ENCODE measurements around the gene KIF2A. TPM values are rescaled to one million over a fixed set of nuclear protein-coding genes. Genes with fewer than 3 reads are reported as not detected.

The KIF2A gene
- total and polyA plus RNA-seq, 9 of the 15 experiments (the other 6 are each of a cell fraction or from before 2014, with no cell fraction given): 42.6 to 126 (median 77.6) TPM

GRCh38 chr5:62362701-62363100 lies 56.7 kb downstream of the KIF2A start:
- in situ Hi-C loops (cut with MboI) (no loop called here), intact Hi-C loops (cut with micrococcal nuclease) (no loop called here)
- Histone ChIP-seq H3K36me3 (ENCODE audit: control insufficient read depth, insufficient read depth, low read length) (peaks cover 72% of the 10 kb centered on the region), H3K4me1 (replicated peaks in 1 of 2; ENCODE audit: control insufficient read depth in 2 of 2, insufficient read depth in 2 of 2, low read length in 2 of 2) (no peaks in the 10 kb centered on the region), H3K27me3 (ENCODE audit: control insufficient read depth in 2 of 2, insufficient read depth in 2 of 2, low read length in 2 of 2) (no peaks in the 10 kb centered on the region), H3K9ac (ENCODE audit: insufficient read depth in 1 of 2, low read depth in 2 of 2, low read length in 2 of 2) (no peak overlapping the region), H3K9me3 (replicated peaks; ENCODE audit: control insufficient read depth, insufficient read depth, low read depth, low read length) (no peaks in the 10 kb centered on the region), H3K27ac (ENCODE audit: extremely low read depth, low read depth, low read length) (no peak overlapping the region), H4K20me1 (replicated peaks; ENCODE audit: control insufficient read depth, insufficient read depth, low read length) (no peaks in the 10 kb centered on the region), H3K9me1 (ENCODE audit: control insufficient read depth, insufficient read depth, low read length) (no peaks in the 10 kb centered on the region), H3K79me2 (ENCODE audit: control insufficient read depth, insufficient read depth, low read length) (no peaks in the 10 kb centered on the region; the same call in 2 of the 3 replicates), H2AFZ (ENCODE audit: low read depth, low read length) (no peak overlapping the region), H3K4me2 (ENCODE audit: insufficient read depth, low read length) (no peak overlapping the region), H3K4me3 (no peak overlapping the region)
- TF ChIP-seq PML (IDR thresholded peaks at IDR 0.05; ENCODE audit: low read length): no peak
- no peak for TF ChIP-seq U2AF1 (optimal IDR thresholded peaks at IDR 0.05; ENCODE audit: low read depth, low read length)
- no peak for TF ChIP-seq ZNF644 (tag; IDR thresholded peaks at IDR 0.05; ENCODE audit: low read depth)
- TF ChIP-seq DEAF1 (CRISPR knock-in tag; IDR thresholded peaks at IDR 0.05): no peak
- TF ChIP-seq ZBTB8A (IDR thresholded peaks at IDR 0.05; ENCODE audit: partially characterized antibody): no peak
- TF ChIP-seq ELK1 (CRISPR knock-in tag; IDR thresholded peaks at IDR 0.05): no peak
- CTCF ChIA-PET (ENCODE audit: low intra/inter-chr PET ratio): no interaction called here
- no peak for FAIRE-seq
- no TSS peak for BruUV-seq (replicated peaks)
- 93% methylated on average over 3 of the region's 3 CpGs for WGBS (ENCODE audit: insufficient coverage, low coverage, missing lambda C conversion rate)
- ATAC-seq: no peak
- no peak for DNase-seq (ENCODE audit: extremely low read depth in 1 of 4, low spot score in 3 of 4)
- POLR2A ChIA-PET: no interaction called here
